DND-41 (cell line): Measurements from ENCODE around the gene ZNF277.

ENCODE experiments used
- ATAC-seq: fragments of 200-7000 bp; cut with Tn5 transposase; 3 replicates; pipeline ENCODE4 v1.9.1; 2021; ENCODE audit warnings: low read depth; ENCODE audit not compliant: insufficient read depth
- DNase-seq: peaks from one replicate; pipeline ENCODE4 v3.0.0-alpha.2; 2020
- H2AFZ ChIP-seq: 2 replicates; pipeline ENCODE4 v1.6.0; 2012; ENCODE audit warnings: low read depth, low read length
- H3K27ac ChIP-seq: 2 replicates; pipeline ENCODE4 v1.5.1; 2012; ENCODE audit warnings: low read length, inconsistent platforms
- H3K27me3 ChIP-seq: fragments of 200-600 bp; sonication (generic); 2 replicates; pipeline ENCODE4 v1.6.0; 2012; ENCODE audit warnings: low read length, mild to moderate bottlenecking, inconsistent platforms; ENCODE audit not compliant: insufficient read depth, poor library complexity
- H3K36me3 ChIP-seq: 2 replicates; pipeline ENCODE4 v1.5.1; 2012; ENCODE audit warnings: low read length, inconsistent platforms; ENCODE audit not compliant: insufficient read depth
- H3K4me1 ChIP-seq: 2 replicates; pipeline ENCODE4 v1.5.1; 2012; ENCODE audit warnings: mild to moderate bottlenecking, low read length; ENCODE audit not compliant: insufficient read depth
- H3K4me2 ChIP-seq: 2 replicates; pipeline ENCODE4 v1.6.0; 2012; ENCODE audit warnings: mild to moderate bottlenecking, moderate library complexity, low read length, inconsistent platforms; ENCODE audit not compliant: insufficient read depth
- H3K4me3 ChIP-seq, 2 experiments: fragments of 200-600 bp in 1 of 2; shearing (Covaris generic) in 1 of 2; 2 replicates each; pipeline ENCODE4 v1.5.1; 2012 to 2016; ENCODE audit warnings: inconsistent platforms in 2 of 2, low read length in 2 of 2, mild to moderate bottlenecking in 2 of 2, low read depth in 1 of 2, moderate library complexity in 1 of 2
- H3K79me2 ChIP-seq: 2 replicates; pipeline ENCODE4 v1.6.0; 2012; ENCODE audit warnings: low read length, inconsistent platforms; ENCODE audit not compliant: insufficient read depth
- H3K9ac ChIP-seq: 2 replicates; pipeline ENCODE4 v1.6.0; 2012; ENCODE audit warnings: low read depth, mild to moderate bottlenecking, inconsistent platforms, low read length, moderate library complexity
- H3K9me3 ChIP-seq: 2 replicates; pipeline ENCODE4 v1.5.1; 2012; ENCODE audit warnings: low read length, moderate library complexity, mild to moderate bottlenecking, inconsistent platforms; ENCODE audit not compliant: insufficient read depth, severe bottlenecking
- H4K20me1 ChIP-seq: 2 replicates; pipeline ENCODE4 v1.6.0; 2012; ENCODE audit warnings: low read length; ENCODE audit not compliant: insufficient read depth
- EZH2 ChIP-seq: IDR thresholded peaks from 3 replicates; pipeline ENCODE4 v1.6.1; 2012; ENCODE audit warnings: borderline replicate concordance, low read depth, mild to moderate bottlenecking, moderate library complexity, low read length, inconsistent platforms; ENCODE audit not compliant: severe bottlenecking
- TF ChIP-seq, protein P1 (sequence below): IDR thresholded peaks from 2 replicates; pipeline ENCODE4 v1.5.1; 2012; ENCODE audit warnings: borderline replicate concordance, low read length, moderate library complexity, mild to moderate bottlenecking; ENCODE audit not compliant: poor library complexity, severe bottlenecking; ENCODE audit errors: extremely low read depth

ZNF277 gene

DNA sequence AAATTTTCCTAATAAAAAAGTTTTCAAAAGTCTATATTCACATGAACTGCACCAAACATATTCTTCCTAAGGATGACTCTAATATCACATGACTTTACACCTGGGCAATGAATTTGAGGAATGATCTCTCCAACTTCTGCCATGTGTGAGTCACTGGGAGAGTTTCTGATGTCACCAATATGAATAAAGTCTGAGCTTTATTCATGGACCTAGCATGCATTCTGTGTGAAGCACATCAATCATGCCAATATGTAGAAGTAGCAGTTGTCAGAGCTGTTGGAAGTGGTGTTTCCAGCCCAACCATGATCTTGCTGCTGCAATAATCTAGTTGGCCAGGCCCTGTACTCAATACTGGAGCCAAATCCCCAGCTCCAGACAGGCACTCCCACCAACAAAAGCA, 152.0 kb downstream of the ZNF277 start:
- TF ChIP-seq EZH2 = no peak
- TF ChIP-seq, protein P1, sequence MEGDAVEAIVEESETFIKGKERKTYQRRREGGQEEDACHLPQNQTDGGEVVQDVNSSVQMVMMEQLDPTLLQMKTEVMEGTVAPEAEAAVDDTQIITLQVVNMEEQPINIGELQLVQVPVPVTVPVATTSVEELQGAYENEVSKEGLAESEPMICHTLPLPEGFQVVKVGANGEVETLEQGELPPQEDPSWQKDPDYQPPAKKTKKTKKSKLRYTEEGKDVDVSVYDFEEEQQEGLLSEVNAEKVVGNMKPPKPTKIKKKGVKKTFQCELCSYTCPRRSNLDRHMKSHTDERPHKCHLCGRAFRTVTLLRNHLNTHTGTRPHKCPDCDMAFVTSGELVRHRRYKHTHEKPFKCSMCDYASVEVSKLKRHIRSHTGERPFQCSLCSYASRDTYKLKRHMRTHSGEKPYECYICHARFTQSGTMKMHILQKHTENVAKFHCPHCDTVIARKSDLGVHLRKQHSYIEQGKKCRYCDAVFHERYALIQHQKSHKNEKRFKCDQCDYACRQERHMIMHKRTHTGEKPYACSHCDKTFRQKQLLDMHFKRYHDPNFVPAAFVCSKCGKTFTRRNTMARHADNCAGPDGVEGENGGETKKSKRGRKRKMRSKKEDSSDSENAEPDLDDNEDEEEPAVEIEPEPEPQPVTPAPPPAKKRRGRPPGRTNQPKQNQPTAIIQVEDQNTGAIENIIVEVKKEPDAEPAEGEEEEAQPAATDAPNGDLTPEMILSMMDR = no peak

DNA sequence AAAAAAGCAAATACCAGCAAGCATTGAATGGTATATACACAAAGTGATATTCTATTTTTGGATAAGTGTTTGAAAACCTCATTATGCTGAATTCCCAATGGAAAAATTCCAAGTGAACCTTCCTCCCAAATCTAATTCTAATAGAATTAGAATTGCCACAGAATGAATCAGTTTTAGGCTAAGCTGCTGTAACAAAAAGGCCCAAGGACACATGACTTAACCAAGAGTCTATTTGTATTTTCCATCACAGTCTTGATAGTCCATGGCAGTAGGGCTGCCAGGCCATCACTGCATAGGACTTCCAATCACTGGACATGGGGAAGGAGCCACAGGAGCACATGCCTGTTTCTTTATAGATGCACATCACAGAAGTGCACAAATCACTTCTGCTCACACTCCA, 152.6 kb downstream of the ZNF277 start:
- ATAC-seq (no peak), DNase-seq (no peak)
- Histone ChIP-seq H2AFZ (no peak overlapping the region), H3K9me3 (no peaks in the 10 kb centered on the region), H3K27ac (no peak overlapping the region), H3K9ac (no peak overlapping the region), H3K4me2 (no peak overlapping the region), H3K79me2 (no peaks in the 10 kb centered on the region), H3K4me1 (no peaks in the 10 kb centered on the region), H3K36me3 (no peaks in the 10 kb centered on the region), H3K27me3 (no peaks in the 10 kb centered on the region), H3K4me3 (no peak overlapping the region), H4K20me1 (no peaks in the 10 kb centered on the region)
- no peak for TF ChIP-seq EZH2
- TF ChIP-seq, protein P1 = no peak

More for the DNA sequence above, 152.0 kb downstream of the ZNF277 start:
- Histone ChIP-seq H4K20me1 (no peaks in the 10 kb centered on the region), H2AFZ (no peak overlapping the region), H3K9me3 (no peaks in the 10 kb centered on the region), H3K4me1 (no peaks in the 10 kb centered on the region), H3K36me3 (no peaks in the 10 kb centered on the region), H3K9ac (no peak overlapping the region), H3K4me2 (no peak overlapping the region), H3K27me3 (no peaks in the 10 kb centered on the region), H3K4me3 (no peak overlapping the region), H3K27ac (no peak overlapping the region), H3K79me2 (no peaks in the 10 kb centered on the region)
- no peak for DNase-seq
- no peak for ATAC-seq

DNA sequence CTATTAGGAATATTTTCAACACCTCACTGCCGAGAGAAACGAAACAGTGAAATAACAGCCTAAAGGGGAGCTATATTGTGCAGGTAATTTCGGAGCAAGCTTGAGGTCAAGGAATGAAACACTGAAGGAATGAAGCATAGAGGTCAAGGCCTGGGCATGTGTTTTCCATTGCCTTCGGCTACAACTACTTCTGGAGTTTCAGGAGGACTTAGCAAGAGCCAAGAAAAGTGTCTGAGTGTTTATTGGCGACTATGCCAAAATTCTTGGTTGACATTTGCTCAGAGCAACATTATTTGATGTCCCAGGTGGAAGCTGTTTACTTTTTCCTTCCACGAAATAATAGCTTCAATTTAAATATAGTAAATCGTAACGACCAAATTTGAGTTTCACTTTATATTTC, 154.2 kb downstream of the ZNF277 start:
- H3K27ac ChIP-seq = no peak overlapping the region

More for the DNA sequence above, 154.2 kb downstream of the ZNF277 start:
- ATAC-seq (no peak), DNase-seq (no peak)
- no peaks in the 10 kb centered on the region for H3K79me2 ChIP-seq
- no peak overlapping the region for H2AFZ ChIP-seq
- H3K4me1 ChIP-seq = no peaks in the 10 kb centered on the region
- no peaks in the 10 kb centered on the region for H3K27me3 ChIP-seq
- H3K9ac ChIP-seq = no peak overlapping the region
- no peak overlapping the region for H3K4me3 ChIP-seq
- H3K9me3 ChIP-seq = no peaks in the 10 kb centered on the region
- H3K36me3 ChIP-seq = no peaks in the 10 kb centered on the region
- no peaks in the 10 kb centered on the region for H4K20me1 ChIP-seq
- no peak overlapping the region for H3K4me2 ChIP-seq
- TF ChIP-seq, protein P1 = no peak
- TF ChIP-seq EZH2 = no peak
